ENCODE results near the gene GNMT.

DNA sequence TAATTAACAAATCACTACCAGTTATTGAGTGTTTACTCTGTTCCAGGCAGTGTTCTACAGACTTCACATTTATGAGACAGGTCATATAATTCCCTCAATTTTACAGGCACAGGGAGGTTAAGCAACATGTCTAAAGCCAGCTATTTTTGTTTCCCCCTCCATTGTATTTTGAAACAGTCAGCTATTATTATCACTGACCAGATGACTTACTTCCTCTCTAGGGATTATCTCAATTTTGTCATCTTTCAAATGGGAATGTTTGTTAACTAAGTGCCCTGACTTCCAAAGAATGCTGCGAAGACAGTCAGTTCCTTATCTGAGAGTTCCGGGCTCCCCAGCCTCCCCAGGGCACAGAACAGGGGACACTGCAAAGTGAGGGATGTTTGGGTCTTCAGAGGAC, 36.9 kb upstream of the GNMT start:
- TF ChIP-seq, protein P1, sequence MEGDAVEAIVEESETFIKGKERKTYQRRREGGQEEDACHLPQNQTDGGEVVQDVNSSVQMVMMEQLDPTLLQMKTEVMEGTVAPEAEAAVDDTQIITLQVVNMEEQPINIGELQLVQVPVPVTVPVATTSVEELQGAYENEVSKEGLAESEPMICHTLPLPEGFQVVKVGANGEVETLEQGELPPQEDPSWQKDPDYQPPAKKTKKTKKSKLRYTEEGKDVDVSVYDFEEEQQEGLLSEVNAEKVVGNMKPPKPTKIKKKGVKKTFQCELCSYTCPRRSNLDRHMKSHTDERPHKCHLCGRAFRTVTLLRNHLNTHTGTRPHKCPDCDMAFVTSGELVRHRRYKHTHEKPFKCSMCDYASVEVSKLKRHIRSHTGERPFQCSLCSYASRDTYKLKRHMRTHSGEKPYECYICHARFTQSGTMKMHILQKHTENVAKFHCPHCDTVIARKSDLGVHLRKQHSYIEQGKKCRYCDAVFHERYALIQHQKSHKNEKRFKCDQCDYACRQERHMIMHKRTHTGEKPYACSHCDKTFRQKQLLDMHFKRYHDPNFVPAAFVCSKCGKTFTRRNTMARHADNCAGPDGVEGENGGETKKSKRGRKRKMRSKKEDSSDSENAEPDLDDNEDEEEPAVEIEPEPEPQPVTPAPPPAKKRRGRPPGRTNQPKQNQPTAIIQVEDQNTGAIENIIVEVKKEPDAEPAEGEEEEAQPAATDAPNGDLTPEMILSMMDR (IDR thresholded peaks at IDR 0.05; ENCODE audit: insufficient read depth, low read length), result no peak
- no peak for TF ChIP-seq POLR2AphosphoS5 (IDR thresholded peaks at IDR 0.05; ENCODE audit: low read depth)

Measured in HL-60 (cell line).